WTC11 (cell line): ENCODE measurements around the gene RIPOR3. TPM values are rescaled to one million over a fixed set of nuclear protein-coding genes. Genes with fewer than 3 reads are reported as not detected.
"Not testable (repeated sequence)": the region's sequence is repeated elsewhere in the genome, so short reads cannot be mapped to it uniquely, and the experiment has no call there.

ENCODE experiments used
- ATAC-seq: fragments of 200-7000 bp; cut with Tn5 transposase; 2 replicates; pipeline ENCODE4 v1.10.0; 2021; ENCODE audit warnings: mild to moderate bottlenecking, moderate library complexity
- CTCF ChIA-PET: fragments of 300-600 bp; sonication (Branson Sonifier 250); formaldehyde crosslinking; loops from one replicate; lab custom pipeline; 2021; ENCODE audit warnings: antibody characterized with exemption; lab: Charles Lee
- POLR2A ChIA-PET: fragments of 350-600 bp; sonication (Branson Sonifier 250); formaldehyde crosslinking; loops from one replicate; lab custom pipeline; 2021; ENCODE audit warnings: antibody characterized with exemption; lab: Charles Lee
- DNase-seq: peaks from one replicate; pipeline ENCODE4 v3.0.0; 2021; ENCODE audit warnings: low spot score
- H3K27ac Mint-ChIP-seq: 2 replicates; pipeline ENCODE4 v1.8.0; 2021; ENCODE audit warnings: mixed read lengths
- H3K27me3 Mint-ChIP-seq: 2 replicates; pipeline ENCODE4 v1.8.0; 2021; ENCODE audit warnings: low read depth, mild to moderate bottlenecking, moderate library complexity, mixed read lengths
- H3K36me3 Mint-ChIP-seq: 2 replicates; pipeline ENCODE4 v1.8.0; 2021; ENCODE audit warnings: mixed read lengths
- H3K4me1 Mint-ChIP-seq: 2 replicates; pipeline ENCODE4 v1.8.0; 2022; ENCODE audit warnings: mixed read lengths
- H3K4me3 Mint-ChIP-seq: 2 replicates; pipeline ENCODE4 v1.8.0; 2021; ENCODE audit warnings: mild to moderate bottlenecking, moderate library complexity, mixed read lengths
- H3K9me3 Mint-ChIP-seq: 2 replicates; pipeline ENCODE4 v1.8.0; 2021; ENCODE audit warnings: mixed read lengths
- CBFB ChIP-seq: sonication (generic); formaldehyde crosslinking; IDR thresholded peaks from 2 replicates; pipeline ENCODE4 v1.8.1; 2022; ENCODE audit warnings: mild to moderate bottlenecking, low read depth, missing genetic modification reagents
- ETV6 ChIP-seq: sonication (generic); formaldehyde crosslinking; IDR thresholded peaks from 2 replicates; pipeline ENCODE4 v1.8.1; 2022; ENCODE audit warnings: mild to moderate bottlenecking, missing genetic modification reagents
- HMGA2 ChIP-seq: fragments of 250-450 bp; sonication (Bioruptor Pico); IDR thresholded peaks from 2 replicates; pipeline ENCODE4 v1.4.0; 2021; ENCODE audit warnings: mild to moderate bottlenecking, moderate library complexity
- JUN ChIP-seq: sonication (generic); formaldehyde crosslinking; IDR thresholded peaks from 2 replicates; pipeline ENCODE4 v1.8.0; 2023; ENCODE audit warnings: mild to moderate bottlenecking, missing genetic modification reagents
- NFYB ChIP-seq: sonication (generic); formaldehyde crosslinking; conservative IDR thresholded peaks from 2 replicates; pipeline ENCODE4 v1.8.0; 2022; ENCODE audit warnings: low read depth, missing genetic modification reagents
- PRRX2 ChIP-seq: fragments of 250-450 bp; sonication (Bioruptor Pico); IDR thresholded peaks from 2 replicates; pipeline ENCODE4 v1.8.0; 2021; ENCODE audit warnings: mild to moderate bottlenecking
- ZNF121 ChIP-seq: sonication (generic); formaldehyde crosslinking; IDR thresholded peaks from 2 replicates; pipeline ENCODE4 v1.8.0; 2023; ENCODE audit warnings: missing genetic modification reagents
- ZNF219 ChIP-seq: sonication (generic); formaldehyde crosslinking; IDR thresholded peaks from 2 replicates; pipeline ENCODE4 v1.8.0; 2023; ENCODE audit warnings: missing genetic modification reagents, mild to moderate bottlenecking, borderline replicate concordance
- ZNF423 ChIP-seq: fragments of 250-450 bp; sonication (Bioruptor Pico); IDR thresholded peaks from 2 replicates; pipeline ENCODE4 v2.1.2; 2022; ENCODE audit warnings: mild to moderate bottlenecking, moderate library complexity
- total RNA-seq: library from RNA; stranded (reverse); gene quantifications from 3 replicates; pipeline ENCODE4 v1.2.3, GENCODE V29; 2021
- TF ChIP-seq, protein P1 (sequence below): sonication (generic); formaldehyde crosslinking; IDR thresholded peaks from 2 replicates; pipeline ENCODE4 v1.8.0; 2022; ENCODE audit warnings: missing genetic modification reagents
- TF ChIP-seq, protein P2 (sequence below): sonication (generic); formaldehyde crosslinking; IDR thresholded peaks from 2 replicates; pipeline ENCODE4 v1.8.1; 2022; ENCODE audit warnings: mild to moderate bottlenecking, missing genetic modification reagents, moderate library complexity, borderline replicate concordance
- TF ChIP-seq, protein P3 (sequence below): sonication (generic); formaldehyde crosslinking; IDR thresholded peaks from 2 replicates; pipeline ENCODE4 v1.8.1; 2022; ENCODE audit warnings: missing genetic modification reagents, borderline replicate concordance
- TF ChIP-seq, protein P4 (sequence below): sonication (generic); formaldehyde crosslinking; IDR thresholded peaks from 2 replicates; pipeline ENCODE4 v1.8.0; 2023; ENCODE audit warnings: mild to moderate bottlenecking, missing genetic modification reagents

Gene RIPOR3
- total RNA-seq, 1 experiment from 2014 or later, result 6.5 TPM

DNA sequence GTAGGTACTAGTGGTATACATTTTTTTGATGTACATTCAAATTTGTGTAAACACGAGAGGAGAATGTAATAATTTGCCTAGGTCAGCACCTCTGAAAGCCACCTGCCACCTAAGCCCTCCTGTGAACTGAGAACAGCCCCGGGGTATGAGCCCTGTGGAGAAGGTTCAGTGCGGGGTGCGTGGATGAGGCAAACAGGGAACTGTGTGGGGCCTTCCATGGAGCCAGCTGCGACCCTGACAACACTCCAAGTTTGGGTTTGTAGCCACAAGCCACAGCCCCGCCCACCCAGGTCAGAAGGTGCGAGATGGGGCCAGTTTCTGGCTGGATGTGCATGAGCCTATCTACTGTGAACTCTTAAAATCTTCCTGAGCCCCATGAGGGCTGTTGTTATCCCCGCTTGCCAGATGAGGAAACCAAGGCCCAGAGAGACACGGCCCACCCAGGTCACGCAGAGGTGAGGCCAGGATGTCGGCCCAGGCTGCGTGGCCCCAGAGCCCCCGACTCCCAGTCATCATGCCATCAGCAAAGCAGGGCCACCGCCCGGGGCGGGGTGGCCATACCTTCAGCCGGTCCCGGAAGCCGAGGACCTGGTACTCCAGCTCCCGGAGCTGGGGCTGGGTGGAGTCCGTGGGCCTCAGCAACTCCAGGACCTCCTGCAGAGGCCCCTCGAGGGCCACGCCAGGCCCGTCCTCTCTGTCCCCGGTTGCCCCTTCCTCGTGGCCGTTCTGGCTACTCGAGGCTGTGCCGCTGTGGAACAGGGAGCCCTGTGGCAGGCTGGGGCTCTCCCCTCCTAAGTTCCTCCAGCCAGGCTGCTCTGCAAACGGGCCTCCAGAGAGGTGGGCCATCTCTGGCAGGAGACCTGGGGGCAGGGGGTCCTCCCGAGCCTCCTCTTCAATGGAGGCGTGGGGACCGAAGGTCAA lies 89.6 kb downstream of the RIPOR3 start:
- ATAC-seq, result no peak; the same call in 1 of the 2 replicates
- Mint-ChIP-seq H3K27ac (no peak overlapping the region), H3K27me3 (no peaks in the 10 kb centered on the region), H3K4me3 (no peak overlapping the region), H3K36me3 (no peaks in the 10 kb centered on the region), H3K4me1 (no peaks in the 10 kb centered on the region), H3K9me3 (no peaks in the 10 kb centered on the region)
- DNase-seq, result no peak
- TF ChIP-seq PRRX2 (CRISPR knock-in tag) (no peak), CBFB (CRISPR knock-in tag) (no peak), ZNF219 (CRISPR knock-in tag) (no peak), ZNF423 (no peak), JUN (CRISPR knock-in tag) (no peak), NFYB (CRISPR knock-in tag) (no peak), HMGA2 (CRISPR knock-in tag) (no peak), ETV6 (CRISPR knock-in tag) (no peak)
- TF ChIP-seq, protein P1, sequence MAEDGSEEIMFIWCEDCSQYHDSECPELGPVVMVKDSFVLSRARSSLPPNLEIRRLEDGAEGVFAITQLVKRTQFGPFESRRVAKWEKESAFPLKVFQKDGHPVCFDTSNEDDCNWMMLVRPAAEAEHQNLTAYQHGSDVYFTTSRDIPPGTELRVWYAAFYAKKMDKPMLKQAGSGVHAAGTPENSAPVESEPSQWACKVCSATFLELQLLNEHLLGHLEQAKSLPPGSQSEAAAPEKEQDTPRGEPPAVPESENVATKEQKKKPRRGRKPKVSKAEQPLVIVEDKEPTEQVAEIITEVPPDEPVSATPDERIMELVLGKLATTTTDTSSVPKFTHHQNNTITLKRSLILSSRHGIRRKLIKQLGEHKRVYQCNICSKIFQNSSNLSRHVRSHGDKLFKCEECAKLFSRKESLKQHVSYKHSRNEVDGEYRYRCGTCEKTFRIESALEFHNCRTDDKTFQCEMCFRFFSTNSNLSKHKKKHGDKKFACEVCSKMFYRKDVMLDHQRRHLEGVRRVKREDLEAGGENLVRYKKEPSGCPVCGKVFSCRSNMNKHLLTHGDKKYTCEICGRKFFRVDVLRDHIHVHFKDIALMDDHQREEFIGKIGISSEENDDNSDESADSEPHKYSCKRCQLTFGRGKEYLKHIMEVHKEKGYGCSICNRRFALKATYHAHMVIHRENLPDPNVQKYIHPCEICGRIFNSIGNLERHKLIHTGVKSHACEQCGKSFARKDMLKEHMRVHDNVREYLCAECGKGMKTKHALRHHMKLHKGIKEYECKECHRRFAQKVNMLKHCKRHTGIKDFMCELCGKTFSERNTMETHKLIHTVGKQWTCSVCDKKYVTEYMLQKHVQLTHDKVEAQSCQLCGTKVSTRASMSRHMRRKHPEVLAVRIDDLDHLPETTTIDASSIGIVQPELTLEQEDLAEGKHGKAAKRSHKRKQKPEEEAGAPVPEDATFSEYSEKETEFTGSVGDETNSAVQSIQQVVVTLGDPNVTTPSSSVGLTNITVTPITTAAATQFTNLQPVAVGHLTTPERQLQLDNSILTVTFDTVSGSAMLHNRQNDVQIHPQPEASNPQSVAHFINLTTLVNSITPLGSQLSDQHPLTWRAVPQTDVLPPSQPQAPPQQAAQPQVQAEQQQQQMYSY (CRISPR knock-in tag), result no peak
- TF ChIP-seq, protein P2, sequence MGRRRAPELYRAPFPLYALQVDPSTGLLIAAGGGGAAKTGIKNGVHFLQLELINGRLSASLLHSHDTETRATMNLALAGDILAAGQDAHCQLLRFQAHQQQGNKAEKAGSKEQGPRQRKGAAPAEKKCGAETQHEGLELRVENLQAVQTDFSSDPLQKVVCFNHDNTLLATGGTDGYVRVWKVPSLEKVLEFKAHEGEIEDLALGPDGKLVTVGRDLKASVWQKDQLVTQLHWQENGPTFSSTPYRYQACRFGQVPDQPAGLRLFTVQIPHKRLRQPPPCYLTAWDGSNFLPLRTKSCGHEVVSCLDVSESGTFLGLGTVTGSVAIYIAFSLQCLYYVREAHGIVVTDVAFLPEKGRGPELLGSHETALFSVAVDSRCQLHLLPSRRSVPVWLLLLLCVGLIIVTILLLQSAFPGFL (CRISPR knock-in tag), result no peak
- TF ChIP-seq, protein P3, sequence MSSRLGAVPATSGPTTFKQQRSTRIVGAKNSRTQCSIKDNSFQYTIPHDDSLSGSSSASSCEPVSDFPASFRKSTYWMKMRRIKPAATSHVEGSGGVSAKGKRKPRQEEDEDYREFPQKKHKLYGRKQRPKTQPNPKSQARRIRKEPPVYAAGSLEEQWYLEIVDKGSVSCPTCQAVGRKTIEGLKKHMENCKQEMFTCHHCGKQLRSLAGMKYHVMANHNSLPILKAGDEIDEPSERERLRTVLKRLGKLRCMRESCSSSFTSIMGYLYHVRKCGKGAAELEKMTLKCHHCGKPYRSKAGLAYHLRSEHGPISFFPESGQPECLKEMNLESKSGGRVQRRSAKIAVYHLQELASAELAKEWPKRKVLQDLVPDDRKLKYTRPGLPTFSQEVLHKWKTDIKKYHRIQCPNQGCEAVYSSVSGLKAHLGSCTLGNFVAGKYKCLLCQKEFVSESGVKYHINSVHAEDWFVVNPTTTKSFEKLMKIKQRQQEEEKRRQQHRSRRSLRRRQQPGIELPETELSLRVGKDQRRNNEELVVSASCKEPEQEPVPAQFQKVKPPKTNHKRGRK (CRISPR knock-in tag), result no peak
- TF ChIP-seq, protein P4, sequence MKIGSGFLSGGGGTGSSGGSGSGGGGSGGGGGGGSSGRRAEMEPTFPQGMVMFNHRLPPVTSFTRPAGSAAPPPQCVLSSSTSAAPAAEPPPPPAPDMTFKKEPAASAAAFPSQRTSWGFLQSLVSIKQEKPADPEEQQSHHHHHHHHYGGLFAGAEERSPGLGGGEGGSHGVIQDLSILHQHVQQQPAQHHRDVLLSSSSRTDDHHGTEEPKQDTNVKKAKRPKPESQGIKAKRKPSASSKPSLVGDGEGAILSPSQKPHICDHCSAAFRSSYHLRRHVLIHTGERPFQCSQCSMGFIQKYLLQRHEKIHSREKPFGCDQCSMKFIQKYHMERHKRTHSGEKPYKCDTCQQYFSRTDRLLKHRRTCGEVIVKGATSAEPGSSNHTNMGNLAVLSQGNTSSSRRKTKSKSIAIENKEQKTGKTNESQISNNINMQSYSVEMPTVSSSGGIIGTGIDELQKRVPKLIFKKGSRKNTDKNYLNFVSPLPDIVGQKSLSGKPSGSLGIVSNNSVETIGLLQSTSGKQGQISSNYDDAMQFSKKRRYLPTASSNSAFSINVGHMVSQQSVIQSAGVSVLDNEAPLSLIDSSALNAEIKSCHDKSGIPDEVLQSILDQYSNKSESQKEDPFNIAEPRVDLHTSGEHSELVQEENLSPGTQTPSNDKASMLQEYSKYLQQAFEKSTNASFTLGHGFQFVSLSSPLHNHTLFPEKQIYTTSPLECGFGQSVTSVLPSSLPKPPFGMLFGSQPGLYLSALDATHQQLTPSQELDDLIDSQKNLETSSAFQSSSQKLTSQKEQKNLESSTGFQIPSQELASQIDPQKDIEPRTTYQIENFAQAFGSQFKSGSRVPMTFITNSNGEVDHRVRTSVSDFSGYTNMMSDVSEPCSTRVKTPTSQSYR (CRISPR knock-in tag), result no peak
- ChIA-PET POLR2A (no interaction called here), CTCF (no interaction called here)

DNA sequence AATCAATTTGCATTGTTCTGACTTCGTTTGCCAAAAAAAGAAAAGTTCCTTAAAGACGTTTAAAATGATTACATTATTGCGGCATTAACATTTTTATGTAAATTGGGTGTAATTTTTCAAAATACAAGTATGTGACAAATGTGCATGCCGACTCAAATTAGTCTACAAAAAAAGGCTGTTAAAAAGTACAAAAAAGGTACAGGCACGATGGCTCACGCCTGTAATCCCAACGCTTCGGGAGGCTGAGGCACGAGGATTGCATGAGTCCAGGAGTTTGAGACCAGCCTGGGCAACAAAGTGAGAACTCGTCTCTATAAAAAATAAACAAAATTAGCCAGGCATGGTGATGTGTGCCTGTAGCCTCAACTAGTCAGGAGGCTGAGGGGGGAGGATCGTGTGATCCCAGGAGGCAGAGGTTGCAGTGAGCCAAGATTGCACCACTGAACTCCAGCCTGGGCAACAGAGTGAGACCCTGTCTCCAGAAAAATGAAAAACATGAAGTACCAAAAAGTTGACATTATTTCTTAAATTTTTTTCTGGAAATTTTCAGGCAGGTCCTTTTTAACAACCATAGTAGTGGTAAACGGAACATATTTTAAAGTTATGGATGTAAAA lies 91.0 kb downstream of the RIPOR3 start:
- ChIA-PET CTCF (interaction anchor here (0.7 kb wide), 1 partner anchor 149 kb away, joined by 3 read pairs; no protein-coding TSS in a partner anchor), POLR2A (no interaction called here)
- DNase-seq (no peak), ATAC-seq (no peak)
- Mint-ChIP-seq H3K4me1 (peaks cover 8% of the 10 kb centered on the region), H3K27me3 (no peaks in the 10 kb centered on the region), H3K27ac (no peak overlapping the region), H3K4me3 (no peak overlapping the region), H3K9me3 (no peaks in the 10 kb centered on the region), H3K36me3 (no peaks in the 10 kb centered on the region)
- TF ChIP-seq NFYB (CRISPR knock-in tag) (no peak), ZNF121 (peak; percentile 54; the same call in 1 of the 2 replicates)

DNA sequence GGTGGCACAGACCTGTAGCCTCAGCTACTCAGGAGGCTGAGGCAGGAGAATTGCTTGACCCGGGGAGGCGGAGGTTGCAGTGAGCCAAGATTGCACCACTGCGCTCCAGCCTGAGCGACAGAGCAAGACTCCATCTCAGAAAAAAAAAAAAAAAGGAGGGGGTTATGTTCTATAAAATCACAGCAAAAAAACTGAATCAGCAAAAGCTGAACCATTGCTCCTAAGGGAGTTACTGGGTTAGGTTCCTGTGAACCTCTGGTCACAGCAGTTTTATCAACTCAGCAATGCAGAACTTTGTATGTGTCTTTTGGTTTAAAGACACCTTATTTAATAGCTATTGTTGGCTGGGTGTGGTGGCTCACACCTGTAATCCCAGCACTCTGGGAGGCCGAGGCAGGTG lies 92.6 kb downstream of the RIPOR3 start:
- H3K4me1 Mint-ChIP-seq, result peaks cover 11% of the 10 kb centered on the region
- not testable (repeated sequence) for H3K27me3 Mint-ChIP-seq, H3K27ac Mint-ChIP-seq, H3K36me3 Mint-ChIP-seq, H3K4me3 Mint-ChIP-seq, H3K9me3 Mint-ChIP-seq, DNase-seq, ATAC-seq
- POLR2A ChIA-PET, result interaction anchor here (0.6 kb wide), 1 partner anchor 142 kb away, joined by 4 read pairs; no protein-coding TSS in a partner anchor
- CTCF ChIA-PET, result interaction anchor here (0.7 to 1.4 kb wide), 4 partner anchors 10 to 194 kb away, joined by 3 to 7 read pairs (median 4); no protein-coding TSS in a partner anchor
